Stimulated activated CD4-positive, alpha-beta T cell treated with anti-CD3 and anti-CD28 coated beads, Interleukin-15, amount 100 ng/mL, for 48 hours (primary cell): Measurements from ENCODE around the gene EIF4G3.
"Not testable (repeated sequence)": the region's sequence is repeated elsewhere in the genome, so short reads cannot be mapped to it uniquely, and the experiment has no call there.

Experiments
- DNase-seq, 2 donors: peaks; one replicate each; pipeline ENCODE4 v3.0.0-alpha.2; 2020; ENCODE audit warnings: low read depth in 2 of 2

The EIF4G3 gene

GRCh38 chr1:21068937-21069336 is 107.8 kb downstream of the EIF4G3 start:
- no peak for DNase-seq

GRCh38 chr1:21067551-21068227 is 109.0 kb downstream of the EIF4G3 start:
- no peak for DNase-seq

- DNase-seq: no peak
Observed at GRCh38 chr1:21066356-21067012, 110.2 kb downstream of the EIF4G3 start.

GRCh38 chr1:21065851-21066250 is 110.8 kb downstream of the EIF4G3 start:
- no peak for DNase-seq

GRCh38 chr1:21064057-21064456 is 112.6 kb downstream of the EIF4G3 start:
- DNase-seq: no peak

- DNase-seq: no peak
Observed at GRCh38 chr1:21060523-21060922, 116.2 kb downstream of the EIF4G3 start.

GRCh38 chr1:21059021-21059420 is 117.7 kb downstream of the EIF4G3 start:
- DNase-seq: no peak

- DNase-seq: no peak
Observed at GRCh38 chr1:21058035-21058793, 118.5 kb downstream of the EIF4G3 start.

- not testable (repeated sequence) for DNase-seq
Observed at GRCh38 chr1:21053189-21053928, 123.3 kb downstream of the EIF4G3 start.

GRCh38 chr1:21052034-21052433 is 124.7 kb downstream of the EIF4G3 start:
- DNase-seq: no peak

- no peak for DNase-seq
Observed at GRCh38 chr1:21051177-21051825, 125.4 kb downstream of the EIF4G3 start.

GRCh38 chr1:21050031-21050430 is 126.7 kb downstream of the EIF4G3 start:
- no peak for DNase-seq

- no peak for DNase-seq
Observed at GRCh38 chr1:21048462-21048861, 128.2 kb downstream of the EIF4G3 start.

- DNase-seq: no peak
Observed at GRCh38 chr1:21046132-21046531, 130.6 kb downstream of the EIF4G3 start.

- no peak for DNase-seq
Observed at GRCh38 chr1:21045351-21045750, 131.3 kb downstream of the EIF4G3 start.

- no peak for DNase-seq
Observed at GRCh38 chr1:21042929-21043605, 133.6 kb downstream of the EIF4G3 start.

- no peak for DNase-seq
Observed at GRCh38 chr1:21041541-21041940, 135.2 kb downstream of the EIF4G3 start.

GRCh38 chr1:21037091-21037490 is 139.6 kb downstream of the EIF4G3 start:
- DNase-seq: no peak

- no peak for DNase-seq
Observed at GRCh38 chr1:21035794-21036193, 140.9 kb downstream of the EIF4G3 start.

GRCh38 chr1:21034725-21035628 is 141.7 kb downstream of the EIF4G3 start:
- no peak for DNase-seq
